H1 (cell line): ENCODE measurements around the gene LYRM7. TPM values are rescaled to one million over a fixed set of nuclear protein-coding genes. Genes with fewer than 3 reads are reported as not detected.

Experiments used
- CTCF ChIA-PET: fragments of 300-600 bp; sonication (Branson Sonifier 250); formaldehyde crosslinking; loops from one replicate; lab custom pipeline; 2021; ENCODE audit not compliant: partially characterized antibody; lab: Charles Lee
- POLR2A ChIA-PET: fragments of 300-600 bp; sonication (Branson Sonifier 250); formaldehyde crosslinking; loops from one replicate; lab custom pipeline; 2021; ENCODE audit warnings: inconsistent platforms; ENCODE audit not compliant: partially characterized antibody; lab: Charles Lee
- DNase-seq, 2 experiments: peaks; one replicate each; pipeline versions ENCODE4 v3.0.0 to v3.0.0-alpha.2; 2010 to 2022; ENCODE audit warnings: low spot score in 2 of 2, low read depth in 1 of 2, mixed read lengths in 1 of 2
- FAIRE-seq: peaks from 2 replicates; lab custom pipeline; 2011; peaks lifted over from hg19 to GRCh38; lab: Jason Lieb, UNC
- H2AFZ ChIP-seq: 2 replicates; pipeline ENCODE4 v1.8.1; 2012; ENCODE audit warnings: low read length, inconsistent platforms
- H2AK5ac ChIP-seq: 2 replicates; pipeline ENCODE4 v1.6.1; 2013; ENCODE audit warnings: low read depth, low read length
- H2BK120ac ChIP-seq: replicated peaks from 2 replicates; pipeline ENCODE3; 2013; ENCODE audit warnings: low read depth, low read length, inconsistent platforms
- H2BK12ac ChIP-seq: 2 replicates; pipeline ENCODE4 v1.6.1; 2013; ENCODE audit warnings: low read depth, low read length
- H2BK15ac ChIP-seq: 2 replicates; pipeline ENCODE4 v1.6.1; 2013; ENCODE audit warnings: low read length
- H2BK20ac ChIP-seq: 2 replicates; pipeline ENCODE4 v1.6.1; 2013; ENCODE audit warnings: low read length
- H2BK5ac ChIP-seq: 2 replicates; pipeline ENCODE4 v1.6.1; 2013; ENCODE audit warnings: low read depth, low read length
- H3K14ac ChIP-seq: 2 replicates; pipeline ENCODE4 v1.6.1; 2013; ENCODE audit warnings: inconsistent platforms; ENCODE audit not compliant: insufficient read length
- H3K18ac ChIP-seq: 2 replicates; pipeline ENCODE4 v1.6.1; 2013; ENCODE audit warnings: low read length; ENCODE audit errors: extremely low read depth
- H3K23ac ChIP-seq: 2 replicates; pipeline ENCODE4 v1.6.1; 2013; ENCODE audit warnings: inconsistent platforms; ENCODE audit not compliant: insufficient read length
- H3K23me2 ChIP-seq: 2 replicates; pipeline ENCODE4 v1.6.1; 2013; ENCODE audit warnings: low read depth, low read length
- H3K27ac ChIP-seq: 2 replicates; pipeline ENCODE4 v1.6.1; 2011; ENCODE audit warnings: low read depth, low read length, inconsistent platforms
- H3K27me3 ChIP-seq, 4 experiments: replicated peaks in 1 of 4; 1 replicate in 1 of 4; 2 replicates in 3 of 4; pipeline versions ENCODE4 v1.6.1 to v1.8.1; 2011 to 2013; ENCODE audit warnings: low read length in 3 of 4, mild to moderate bottlenecking in 3 of 4, inconsistent platforms in 2 of 4, mixed read lengths in 2 of 4, moderate library complexity in 1 of 4; ENCODE audit not compliant: control insufficient read depth in 3 of 4, insufficient read depth in 3 of 4; ENCODE audit errors: extremely low read depth in 1 of 4
- H3K36me3 ChIP-seq, 4 experiments: 2 replicates each; pipeline versions ENCODE4 v1.6.1 to v1.8.1; 2011 to 2013; ENCODE audit warnings: mild to moderate bottlenecking in 4 of 4, low read length in 3 of 4, moderate library complexity in 2 of 4, control low read depth in 1 of 4, inconsistent platforms in 1 of 4; ENCODE audit not compliant: insufficient read depth in 4 of 4, control insufficient read depth in 2 of 4
- H3K4ac ChIP-seq: replicated peaks from 2 replicates; pipeline ENCODE3; 2013; ENCODE audit warnings: low read length, low read depth, mixed read lengths, inconsistent platforms; ENCODE audit not compliant: insufficient read length
- H3K4me1 ChIP-seq, 4 experiments: replicated peaks in 1 of 4; 1 replicate in 1 of 4; 2 replicates in 3 of 4; pipeline versions ENCODE4 v1.6.1 to v1.8.1; 2011 to 2013; ENCODE audit warnings: low read length in 3 of 4, inconsistent platforms in 2 of 4, mixed read lengths in 1 of 4; ENCODE audit not compliant: insufficient read depth in 4 of 4, control insufficient read depth in 3 of 4
- H3K4me2 ChIP-seq, 2 experiments: 2 replicates each; pipeline versions ENCODE4 v1.6.1 to v1.8.1; 2011 to 2013; ENCODE audit warnings: low read depth in 2 of 2, low read length in 2 of 2, control low read depth in 1 of 2, inconsistent platforms in 1 of 2, mild to moderate bottlenecking in 1 of 2; ENCODE audit not compliant: insufficient read depth in 1 of 2
- H3K4me3 ChIP-seq, 4 experiments: fragments of 200-600, 300-600 bp in 1 of 4; sonication (generic), shearing (Covaris generic), sonication (Bioruptor Twin) in 1 of 4; 2 replicates each; pipeline versions ENCODE4 v1.5.1 to v1.8.1; 2011 to 2016; ENCODE audit warnings: low read length in 4 of 4, low read depth in 3 of 4, control low read depth in 2 of 4, inconsistent platforms in 2 of 4, mild to moderate bottlenecking in 2 of 4, mixed read lengths in 1 of 4, moderate library complexity in 1 of 4; ENCODE audit not compliant: insufficient read depth in 2 of 4; ENCODE audit errors: extremely low read depth in 1 of 4
- H3K56ac ChIP-seq: replicated peaks from 2 replicates; pipeline ENCODE3; 2013; ENCODE audit warnings: low read depth, mild to moderate bottlenecking, mixed read lengths, low read length, inconsistent platforms; ENCODE audit not compliant: insufficient read length
- H3K79me1 ChIP-seq: 2 replicates; pipeline ENCODE4 v1.6.1; 2013; ENCODE audit warnings: low read depth, low read length, control low read depth
- H3K79me2 ChIP-seq, 2 experiments: 2 replicates each; pipeline versions ENCODE4 v1.6.1 to v1.8.1; 2012 to 2013; ENCODE audit warnings: low read length in 2 of 2, mild to moderate bottlenecking in 2 of 2, inconsistent platforms in 1 of 2; ENCODE audit not compliant: insufficient read depth in 2 of 2, control insufficient read depth in 1 of 2
- H3K9ac ChIP-seq, 4 experiments: replicated peaks in 1 of 4; 1 replicate in 1 of 4; 2 replicates in 3 of 4; pipeline versions ENCODE4 v1.6.1 to v1.8.1; 2011 to 2013; ENCODE audit warnings: low read depth in 3 of 4, low read length in 3 of 4, control low read depth in 2 of 4, mild to moderate bottlenecking in 2 of 4, moderate library complexity in 2 of 4, inconsistent platforms in 1 of 4; ENCODE audit errors: extremely low read depth in 1 of 4
- H3K9me3 ChIP-seq, 2 experiments: 2 replicates each; pipeline versions ENCODE4 v1.6.1 to v1.8.1; 2012 to 2013; ENCODE audit warnings: mild to moderate bottlenecking in 2 of 2, moderate library complexity in 2 of 2, control low read depth in 1 of 2, inconsistent platforms in 1 of 2, low read depth in 1 of 2, low read length in 1 of 2, mixed read lengths in 1 of 2; ENCODE audit not compliant: insufficient read depth in 2 of 2
- H4K20me1 ChIP-seq, 2 experiments: replicated peaks in 1 of 2; 2 replicates each; pipeline versions ENCODE3 to v1.8.1; 2011 to 2013; ENCODE audit warnings: inconsistent platforms in 2 of 2, low read length in 2 of 2, mild to moderate bottlenecking in 1 of 2; ENCODE audit not compliant: insufficient read depth in 2 of 2, control insufficient read depth in 1 of 2
- H4K5ac ChIP-seq: 2 replicates; pipeline ENCODE4 v1.6.1; 2013; ENCODE audit warnings: low read length, low read depth, mixed read lengths, inconsistent platforms; ENCODE audit not compliant: insufficient read length
- H4K8ac ChIP-seq: 2 replicates; pipeline ENCODE4 v1.8.0; 2013; ENCODE audit warnings: mild to moderate bottlenecking, moderate library complexity, low read length, inconsistent platforms; ENCODE audit not compliant: insufficient read depth; ENCODE audit errors: extremely low read depth
- H4K91ac ChIP-seq: replicated peaks from 2 replicates; pipeline ENCODE3; 2013; ENCODE audit warnings: low read length, mixed read lengths, inconsistent platforms; ENCODE audit not compliant: insufficient read length
- ASH2L ChIP-seq: fragments of 200-600, 300-600 bp; sonication (generic); IDR thresholded peaks from one replicate; pipeline ENCODE4 v1.7.1; 2017; ENCODE audit warnings: low read length
- HDAC6 ChIP-seq: IDR thresholded peaks from one replicate; pipeline ENCODE4 v1.7.1; 2012; ENCODE audit warnings: low read depth, mild to moderate bottlenecking, inconsistent platforms, low read length, moderate library complexity
- MAFK ChIP-seq: IDR thresholded peaks from 2 replicates; pipeline ENCODE4 v1.6.1; 2012; ENCODE audit warnings: low read depth, mild to moderate bottlenecking, improper control_type of control experiment, low read length
- RAD21 ChIP-seq, 2 experiments: IDR thresholded peaks in 1 of 2; conservative IDR thresholded peaks in 1 of 2; 2 replicates each; pipeline ENCODE4 v1.6.1; 2011; ENCODE audit warnings: low read depth in 2 of 2, low read length in 2 of 2, improper control_type of control experiment in 1 of 2, inconsistent platforms in 1 of 2, mild to moderate bottlenecking in 1 of 2, moderate library complexity in 1 of 2
- RFX5 ChIP-seq: IDR thresholded peaks from 2 replicates; pipeline ENCODE4 v1.6.1; 2011; ENCODE audit warnings: low read depth, low read length, improper control_type of control experiment, borderline replicate concordance
- TAF1 ChIP-seq: IDR thresholded peaks from 2 replicates; pipeline ENCODE4 v1.6.1; 2011; ENCODE audit warnings: mild to moderate bottlenecking, low read depth, low read length
- WGBS, 2 experiments: shearing (Covaris generic) in 1 of 2; methylation state at CpG; one replicate each; pipeline versions ENCODE4 v1.1.6 to v1.1.7; 2013 to 2015; ENCODE audit warnings: low lambda C conversion rate in 2 of 2, mixed read lengths in 2 of 2, inconsistent platforms in 1 of 2, low coverage in 1 of 2, missing lambda C conversion rate in 1 of 2; ENCODE audit not compliant: insufficient replicate concordance in 2 of 2, insufficient coverage in 1 of 2, insufficient read length in 1 of 2; ENCODE audit errors: extremely low coverage in 1 of 2, missing lambda C conversion rate in 1 of 2; 5-methylcytosine and 5-hydroxymethylcytosine counted together
- polyA plus RNA-seq, 7 experiments: library from polyadenylated mRNA; depleted of rRNA in 3 of 7; stranded (reverse) in 5 of 7; unstranded in 2 of 7; fragments of >200 nt in 5 of 7; fragments of 200-250 nt in 2 of 7; gene quantifications; 1 replicate in 5 of 7; 2 replicates in 1 of 7; 4 replicates in 1 of 7; pipeline versions ENCODE4 v1.2.1 to v1.2.3, GENCODE V29; 2011 to 2013; ENCODE audit warnings: missing spikeins in 2 of 7, mixed read lengths in 2 of 7
- total RNA-seq: library from RNA; stranded (reverse); fragmentation: NEBNext Ultra II Directional; extraction: Animal tissue kit (Norgen Biotek cat#: 25700); gene quantifications from 2 replicates; pipeline ENCODE4 v1.2.1, GENCODE V29; 2021
- TF ChIP-seq, protein P1 (sequence below): IDR thresholded peaks from 2 replicates; pipeline ENCODE4 v1.6.1; 2012; ENCODE audit warnings: inconsistent platforms

The LYRM7 gene
- total and polyA plus RNA-seq, 2 of the 8 experiments (the other 6 are each of a cell fraction or from before 2014, with no cell fraction given): 1.9 to 12.6 TPM

DNA sequence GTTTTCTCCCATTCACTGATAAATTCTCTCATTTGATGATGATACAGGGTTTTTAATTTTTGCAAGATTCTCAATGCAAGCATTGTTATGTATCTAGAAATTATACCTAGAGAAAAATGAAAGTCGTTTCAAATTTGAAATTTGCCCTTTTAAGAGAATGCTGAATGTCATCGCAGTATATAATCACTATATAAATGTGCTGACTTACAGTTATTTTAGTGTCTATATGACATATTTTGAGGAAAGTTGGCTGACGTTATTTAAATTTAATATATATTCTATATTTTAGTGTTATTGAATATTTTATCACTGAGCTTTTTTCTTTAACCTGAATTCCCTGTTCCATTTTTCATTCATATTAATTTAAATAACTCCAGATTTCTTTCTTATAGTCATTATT is 29.8 kb downstream of the LYRM7 start:
- H3K79me1 ChIP-seq: no peaks in the 10 kb centered on the region
- no peak for FAIRE-seq
- H2AK5ac ChIP-seq: no peak overlapping the region
- no peak overlapping the region for H3K27ac ChIP-seq
- H3K27me3 ChIP-seq: no peaks in the 10 kb centered on the region
- WGBS, 2 experiments: 96% methylated on average over 3 of the region's 3 CpGs; no CpG with 5 or more reads in 1 of the 2 experiments
- H3K79me2 ChIP-seq: no peaks in the 10 kb centered on the region
- POLR2A ChIA-PET: no interaction called here
- no peak overlapping the region for H3K9ac ChIP-seq
- H4K20me1 ChIP-seq: no peaks in the 10 kb centered on the region
- no peak overlapping the region for H3K4ac ChIP-seq
- no peak overlapping the region for H3K4me2 ChIP-seq
- no peak overlapping the region for H2BK20ac ChIP-seq
- no peak overlapping the region for H2BK5ac ChIP-seq
- no peaks in the 10 kb centered on the region for H3K36me3 ChIP-seq
- no peak overlapping the region for H3K14ac ChIP-seq
- CTCF ChIA-PET: no interaction called here
- no peak overlapping the region for H3K18ac ChIP-seq
- no peak overlapping the region for H2AFZ ChIP-seq
- H3K4me3 ChIP-seq: no peak overlapping the region
- no peak overlapping the region for H3K56ac ChIP-seq
- no peak overlapping the region for H2BK120ac ChIP-seq
- H2BK15ac ChIP-seq: no peak overlapping the region
- no peaks in the 10 kb centered on the region for H3K4me1 ChIP-seq
- no peaks in the 10 kb centered on the region for H3K23me2 ChIP-seq
- H3K9me3 ChIP-seq: no peaks in the 10 kb centered on the region
- no peak overlapping the region for H4K91ac ChIP-seq
- no peak overlapping the region for H4K5ac ChIP-seq
- DNase-seq: no peak
- no peak overlapping the region for H4K8ac ChIP-seq
- H2BK12ac ChIP-seq: no peak overlapping the region
- no peak overlapping the region for H3K23ac ChIP-seq
- TF ChIP-seq ASH2L (no peak), TAF1 (no peak), HDAC6 (no peak), RAD21 (IDR thresholded peaks at IDR 0.05 in 1 of 2, conservative IDR thresholded peaks at IDR 0.05 in 1 of 2; ENCODE audit: low read depth in 2 of 2, low read length in 2 of 2) (no peak), MAFK (no peak), RFX5 (no peak)
- TF ChIP-seq, protein P1, sequence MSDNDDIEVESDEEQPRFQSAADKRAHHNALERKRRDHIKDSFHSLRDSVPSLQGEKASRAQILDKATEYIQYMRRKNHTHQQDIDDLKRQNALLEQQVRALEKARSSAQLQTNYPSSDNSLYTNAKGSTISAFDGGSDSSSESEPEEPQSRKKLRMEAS: no peak
